ENCODE measurements around the gene HHAT.
A peak's percentile ranks its signal among the peaks of the same experiment; 100 is the strongest.
"Not testable (repeated sequence)": the region's sequence is repeated elsewhere in the genome, so short reads cannot be mapped to it uniquely, and the experiment has no call there.

Gene HHAT

GRCh38 chr1:210397252-210397651, 68.5 kb downstream of the HHAT start:
- DNase-seq (ENCODE audit: low spot score), result no peak

- no peak for DNase-seq (ENCODE audit: low spot score)
Observed at GRCh38 chr1:210397681-210398080, 69.0 kb downstream of the HHAT start.

GRCh38 chr1:210398466-210398865, 69.8 kb downstream of the HHAT start:
- no peak for DNase-seq (ENCODE audit: low spot score)

- DNase-seq (ENCODE audit: low spot score), result peak; percentile 57
Observed at GRCh38 chr1:210400043-210400840, 71.5 kb downstream of the HHAT start.

GRCh38 chr1:210402560-210402959, 73.9 kb downstream of the HHAT start:
- DNase-seq (ENCODE audit: low spot score), result no peak

- no peak for DNase-seq (ENCODE audit: low spot score)
Observed at GRCh38 chr1:210405316-210405715, 76.6 kb downstream of the HHAT start.

- not testable (repeated sequence) for DNase-seq (ENCODE audit: low spot score)
Observed at GRCh38 chr1:210406341-210406740, 77.6 kb downstream of the HHAT start.

- DNase-seq (ENCODE audit: low spot score), result peak; percentile 64
Observed at GRCh38 chr1:210407207-210407886, 78.6 kb downstream of the HHAT start.

GRCh38 chr1:210407887-210408252, 79.2 kb downstream of the HHAT start:
- no peak for DNase-seq (ENCODE audit: low spot score)

- DNase-seq (ENCODE audit: low spot score), result no peak
Observed at GRCh38 chr1:210412240-210412639, 83.5 kb downstream of the HHAT start.

GRCh38 chr1:210413951-210414350, 85.2 kb downstream of the HHAT start:
- no peak for DNase-seq (ENCODE audit: low spot score)

GRCh38 chr1:210415846-210416448, 87.2 kb downstream of the HHAT start:
- no peak for DNase-seq (ENCODE audit: low spot score)

- no peak for DNase-seq (ENCODE audit: low spot score)
Observed at GRCh38 chr1:210416681-210417080, 88.0 kb downstream of the HHAT start.

- no peak for DNase-seq (ENCODE audit: low spot score)
Observed at GRCh38 chr1:210417881-210418280, 89.2 kb downstream of the HHAT start.

GRCh38 chr1:210418863-210419650, 90.4 kb downstream of the HHAT start:
- no peak for DNase-seq (ENCODE audit: low spot score)

GRCh38 chr1:210426696-210427095, 98.0 kb downstream of the HHAT start:
- not testable (repeated sequence) for DNase-seq (ENCODE audit: low spot score)

- no peak for DNase-seq (ENCODE audit: low spot score)
Observed at GRCh38 chr1:210428696-210429095, 100.0 kb downstream of the HHAT start.

- no peak for DNase-seq (ENCODE audit: low spot score)
Observed at GRCh38 chr1:210434223-210434622, 105.5 kb downstream of the HHAT start.

- no peak for DNase-seq (ENCODE audit: low spot score)
Observed at GRCh38 chr1:210437111-210437510, 108.4 kb downstream of the HHAT start.

- DNase-seq (ENCODE audit: low spot score), result no peak
Observed at GRCh38 chr1:210437781-210438180, 109.1 kb downstream of the HHAT start.

GRCh38 chr1:210438928-210439841, 110.5 kb downstream of the HHAT start:
- no peak for DNase-seq (ENCODE audit: low spot score)

Data from CD4-positive, alpha-beta T cell treated with Interleukin-15 for 4 hours (primary cell).